ENCODE data around the gene CCBE1.

CCBE1 gene

DNA sequence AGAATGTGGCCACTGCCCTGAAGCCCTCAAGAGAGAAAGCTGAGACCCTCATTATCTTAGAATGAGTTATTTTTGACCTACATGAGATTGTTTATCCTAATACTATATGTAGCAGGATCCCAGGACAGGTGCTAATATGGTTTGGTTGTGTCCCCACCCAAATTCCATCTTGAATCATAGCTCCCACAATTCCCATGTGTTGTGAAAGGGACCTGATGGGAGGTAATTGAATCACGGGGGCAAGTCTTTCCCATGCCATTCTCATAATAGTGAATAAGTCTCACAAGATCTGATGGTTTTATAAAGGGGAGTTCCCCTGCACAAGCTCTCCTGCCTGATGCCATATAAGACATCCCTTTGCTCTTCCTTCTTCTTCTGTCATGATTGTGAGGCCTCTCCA lies 76.8 kb downstream of the CCBE1 start:
- H3K4me3 ChIP-seq (ENCODE audit: low read depth, low read length): no peak overlapping the region
- H2BK12ac ChIP-seq (ENCODE audit: low read length): no peak overlapping the region
- peaks cover 5% of the 10 kb centered on the region for H3K79me1 ChIP-seq (ENCODE audit: low read length)
- no CpG with 5 or more reads among the region's 1 CpG for WGBS (ENCODE audit: extremely low coverage, insufficient coverage, insufficient read length)
- no peak overlapping the region for H3K14ac ChIP-seq (ENCODE audit: low read length)
- H2AFZ ChIP-seq (ENCODE audit: insufficient read depth, low read length, poor library complexity): no peak overlapping the region
- no peak overlapping the region for H3K9ac ChIP-seq (ENCODE audit: low read length)
- H2BK5ac ChIP-seq (ENCODE audit: low read depth, low read length, poor library complexity): no peak overlapping the region
- no peak overlapping the region for H3K4me2 ChIP-seq (ENCODE audit: low read length)
- H4K91ac ChIP-seq (ENCODE audit: low read depth, low read length): no peak overlapping the region
- H3K18ac ChIP-seq (ENCODE audit: low read length): no peak overlapping the region
- peaks cover 25 to 31% of the 10 kb centered on the region in 2 experiments for H3K4me1 ChIP-seq (ENCODE audit: control insufficient read depth in 1 of 2, insufficient read depth in 2 of 2, low read length in 2 of 2)
- H3K4ac ChIP-seq (ENCODE audit: low read depth, low read length): no peak overlapping the region
- no peak overlapping the region for H3K27ac ChIP-seq (ENCODE audit: low read depth, low read length)
- H3K27me3 ChIP-seq (ENCODE audit: insufficient read depth, low read length): no peaks in the 10 kb centered on the region
- H2BK120ac ChIP-seq (ENCODE audit: insufficient read depth, low read length, poor library complexity): no peak overlapping the region
- H3K9me3 ChIP-seq (ENCODE audit: insufficient read depth, low read depth, low read length): no peaks in the 10 kb centered on the region
- H3K79me2 ChIP-seq (ENCODE audit: control insufficient read depth, insufficient read depth, low read length, poor library complexity): no peaks in the 10 kb centered on the region
- DNase-seq: no peak
- no peaks in the 10 kb centered on the region for H3K36me3 ChIP-seq (ENCODE audit: control insufficient read depth in 1 of 2, insufficient read depth in 2 of 2, low read length in 2 of 2)
- no peak overlapping the region for H4K12ac ChIP-seq (ENCODE audit: low read depth, low read length)
- no peak overlapping the region for H4K8ac ChIP-seq (ENCODE audit: low read depth, low read length)
- no peak overlapping the region for H3K23ac ChIP-seq (ENCODE audit: low read length)
- H2AK5ac ChIP-seq (ENCODE audit: low read length): no peak overlapping the region

DNA sequence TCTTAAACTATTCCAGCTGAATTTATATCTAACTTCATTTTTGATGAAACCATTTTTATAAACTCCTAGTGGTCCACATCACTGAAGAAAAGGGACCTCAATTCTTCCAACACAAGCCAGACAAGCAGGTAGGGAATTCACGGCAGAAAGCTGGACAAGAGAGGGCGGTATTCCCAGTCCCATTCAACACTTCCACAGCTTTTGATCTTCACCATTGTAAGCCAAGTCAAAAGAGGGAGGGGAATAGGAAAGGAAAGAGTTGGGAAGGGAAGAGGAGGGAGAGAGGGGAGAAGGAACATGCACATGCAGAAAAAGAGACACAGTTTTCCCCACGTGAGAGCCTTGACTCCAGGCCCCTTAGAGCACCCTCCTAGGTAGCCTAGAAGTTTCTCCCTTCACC lies 77.4 kb downstream of the CCBE1 start:
- Histone ChIP-seq H3K4me3 (ENCODE audit: low read depth, low read length) (no peak overlapping the region), H3K79me1 (ENCODE audit: low read length) (peaks cover 5% of the 10 kb centered on the region), H2AFZ (ENCODE audit: insufficient read depth, low read length, poor library complexity) (no peak overlapping the region), H3K14ac (ENCODE audit: low read length) (no peak overlapping the region), H3K79me2 (ENCODE audit: control insufficient read depth, insufficient read depth, low read length, poor library complexity) (no peaks in the 10 kb centered on the region), H4K12ac (ENCODE audit: low read depth, low read length) (no peak overlapping the region), H3K4ac (ENCODE audit: low read depth, low read length) (no peak overlapping the region), H3K27ac (ENCODE audit: low read depth, low read length) (no peak overlapping the region), H3K27me3 (ENCODE audit: insufficient read depth, low read length) (no peaks in the 10 kb centered on the region), H2BK120ac (ENCODE audit: insufficient read depth, low read length, poor library complexity) (no peak overlapping the region), H3K18ac (ENCODE audit: low read length) (no peak overlapping the region), H3K9ac (ENCODE audit: low read length) (no peak overlapping the region), H3K36me3 (ENCODE audit: control insufficient read depth in 1 of 2, insufficient read depth in 2 of 2, low read length in 2 of 2) (no peaks in the 10 kb centered on the region), H4K8ac (ENCODE audit: low read depth, low read length) (no peak overlapping the region), H2BK12ac (ENCODE audit: low read length) (peak overlapping the region; percentile 15), H3K23ac (ENCODE audit: low read length) (peak overlapping the region; percentile 34), H3K4me2 (ENCODE audit: low read length) (no peak overlapping the region), H3K4me1 (ENCODE audit: control insufficient read depth in 1 of 2, insufficient read depth in 2 of 2, low read length in 2 of 2) (peaks cover 25 to 33% of the 10 kb centered on the region in 2 experiments), H2BK5ac (ENCODE audit: low read depth, low read length, poor library complexity) (no peak overlapping the region), H2AK5ac (ENCODE audit: low read length) (no peak overlapping the region), H4K91ac (ENCODE audit: low read depth, low read length) (no peak overlapping the region), H3K9me3 (ENCODE audit: insufficient read depth, low read depth, low read length) (no peaks in the 10 kb centered on the region)
- WGBS (ENCODE audit: extremely low coverage, insufficient coverage, insufficient read length): no CpG with 5 or more reads among the region's 3 CpGs
- no peak for DNase-seq

DNA sequence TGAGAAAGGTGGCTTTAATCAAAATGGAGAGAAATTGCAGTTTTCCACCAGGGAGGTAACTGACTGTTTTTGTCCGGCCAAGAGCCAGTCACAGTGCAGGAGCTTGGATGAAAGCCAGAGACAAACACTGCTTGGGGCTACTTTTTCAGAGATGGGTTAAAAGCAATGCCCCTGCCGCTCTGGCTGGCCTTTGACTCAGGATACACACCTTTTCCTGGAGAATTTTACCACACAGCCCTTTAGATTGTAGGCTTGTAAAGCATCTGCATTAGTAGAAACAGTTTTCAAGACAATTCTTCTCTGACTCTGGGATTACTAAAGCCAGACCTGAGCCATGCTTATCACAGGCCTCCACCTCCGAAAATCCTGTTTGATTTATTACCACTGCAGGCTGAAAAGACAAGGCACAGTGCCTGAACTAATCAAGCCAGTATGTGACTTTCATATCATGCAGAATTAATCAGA lies 79.7 kb downstream of the CCBE1 start:
- Histone ChIP-seq H4K91ac (ENCODE audit: low read depth, low read length) (no peak overlapping the region), H3K4me3 (ENCODE audit: low read depth, low read length) (no peak overlapping the region), H2BK5ac (ENCODE audit: low read depth, low read length, poor library complexity) (no peak overlapping the region), H3K14ac (ENCODE audit: low read length) (no peak overlapping the region), H4K8ac (ENCODE audit: low read depth, low read length) (no peak overlapping the region), H2BK12ac (ENCODE audit: low read length) (no peak overlapping the region), H3K9ac (ENCODE audit: low read length) (no peak overlapping the region), H3K4me1 (ENCODE audit: control insufficient read depth in 1 of 2, insufficient read depth in 2 of 2, low read length in 2 of 2) (peaks cover 22 to 29% of the 10 kb centered on the region in 2 experiments), H3K79me2 (ENCODE audit: control insufficient read depth, insufficient read depth, low read length, poor library complexity) (no peaks in the 10 kb centered on the region), H4K12ac (ENCODE audit: low read depth, low read length) (no peak overlapping the region), H3K36me3 (ENCODE audit: control insufficient read depth in 1 of 2, insufficient read depth in 2 of 2, low read length in 2 of 2) (no peaks in the 10 kb centered on the region), H3K9me3 (ENCODE audit: insufficient read depth, low read depth, low read length) (no peaks in the 10 kb centered on the region), H3K4ac (ENCODE audit: low read depth, low read length) (no peak overlapping the region), H3K18ac (ENCODE audit: low read length) (no peak overlapping the region), H2AK5ac (ENCODE audit: low read length) (no peak overlapping the region), H3K4me2 (ENCODE audit: low read length) (no peak overlapping the region), H3K27ac (ENCODE audit: low read depth, low read length) (peak overlapping the region; percentile 85), H2AFZ (ENCODE audit: insufficient read depth, low read length, poor library complexity) (no peak overlapping the region), H3K79me1 (ENCODE audit: low read length) (peaks cover 5% of the 10 kb centered on the region), H3K23ac (ENCODE audit: low read length) (no peak overlapping the region), H3K27me3 (ENCODE audit: insufficient read depth, low read length) (no peaks in the 10 kb centered on the region), H2BK120ac (ENCODE audit: insufficient read depth, low read length, poor library complexity) (no peak overlapping the region)
- no peak for DNase-seq
- no CpG with 5 or more reads among the region's 3 CpGs for WGBS (ENCODE audit: extremely low coverage, insufficient coverage, insufficient read length)

DNA sequence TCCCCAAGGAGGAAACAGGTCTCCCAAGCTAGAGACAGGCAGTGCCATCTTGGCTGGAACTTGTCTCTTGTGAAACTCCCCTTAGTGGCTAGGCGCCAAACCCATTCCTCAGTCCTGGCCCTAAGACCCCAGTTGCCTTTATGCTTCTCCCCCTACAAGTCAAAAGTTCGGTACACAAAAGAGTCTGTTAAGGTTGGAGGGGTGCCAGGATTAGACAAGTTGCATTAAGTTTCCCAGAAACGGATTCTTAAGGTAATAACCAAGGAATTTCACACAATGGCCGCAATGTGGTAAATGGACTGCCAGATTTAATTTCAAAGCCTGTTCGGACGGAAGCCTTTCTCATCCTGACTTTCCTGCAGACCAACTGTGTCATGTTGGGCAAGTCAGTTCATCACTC lies 80.7 kb downstream of the CCBE1 start:
- no peak overlapping the region for H3K23ac ChIP-seq (ENCODE audit: low read length)
- H3K9me3 ChIP-seq (ENCODE audit: insufficient read depth, low read depth, low read length): no peaks in the 10 kb centered on the region
- no peak overlapping the region for H3K4me2 ChIP-seq (ENCODE audit: low read length)
- no peak overlapping the region for H3K14ac ChIP-seq (ENCODE audit: low read length)
- peaks cover 5% of the 10 kb centered on the region for H3K79me1 ChIP-seq (ENCODE audit: low read length)
- H3K9ac ChIP-seq (ENCODE audit: low read length): no peak overlapping the region
- no peak overlapping the region for H2AK5ac ChIP-seq (ENCODE audit: low read length)
- WGBS (ENCODE audit: extremely low coverage, insufficient coverage, insufficient read length): no CpG with 5 or more reads among the region's 6 CpGs
- no peak overlapping the region for H2BK120ac ChIP-seq (ENCODE audit: insufficient read depth, low read length, poor library complexity)
- H3K27ac ChIP-seq (ENCODE audit: low read depth, low read length): no peak overlapping the region
- no peak overlapping the region for H3K18ac ChIP-seq (ENCODE audit: low read length)
- H3K4me3 ChIP-seq (ENCODE audit: low read depth, low read length): no peak overlapping the region
- peaks cover 22 to 32% of the 10 kb centered on the region in 2 experiments for H3K4me1 ChIP-seq (ENCODE audit: control insufficient read depth in 1 of 2, insufficient read depth in 2 of 2, low read length in 2 of 2)
- H4K91ac ChIP-seq (ENCODE audit: low read depth, low read length): peak overlapping the region; percentile 8
- no peak overlapping the region for H4K8ac ChIP-seq (ENCODE audit: low read depth, low read length)
- DNase-seq: no peak
- H2BK12ac ChIP-seq (ENCODE audit: low read length): peak overlapping the region; percentile 63
- no peaks in the 10 kb centered on the region for H3K27me3 ChIP-seq (ENCODE audit: insufficient read depth, low read length)
- H3K79me2 ChIP-seq (ENCODE audit: control insufficient read depth, insufficient read depth, low read length, poor library complexity): no peaks in the 10 kb centered on the region
- H3K4ac ChIP-seq (ENCODE audit: low read depth, low read length): peak overlapping the region; percentile 28
- peak overlapping the region; percentile 1 for H2BK5ac ChIP-seq (ENCODE audit: low read depth, low read length, poor library complexity)
- H3K36me3 ChIP-seq (ENCODE audit: control insufficient read depth in 1 of 2, insufficient read depth in 2 of 2, low read length in 2 of 2): no peaks in the 10 kb centered on the region
- no peak overlapping the region for H4K12ac ChIP-seq (ENCODE audit: low read depth, low read length)
- no peak overlapping the region for H2AFZ ChIP-seq (ENCODE audit: insufficient read depth, low read length, poor library complexity)
